ENCODE measurements around the gene CYB5A.

Gene CYB5A

DNA sequence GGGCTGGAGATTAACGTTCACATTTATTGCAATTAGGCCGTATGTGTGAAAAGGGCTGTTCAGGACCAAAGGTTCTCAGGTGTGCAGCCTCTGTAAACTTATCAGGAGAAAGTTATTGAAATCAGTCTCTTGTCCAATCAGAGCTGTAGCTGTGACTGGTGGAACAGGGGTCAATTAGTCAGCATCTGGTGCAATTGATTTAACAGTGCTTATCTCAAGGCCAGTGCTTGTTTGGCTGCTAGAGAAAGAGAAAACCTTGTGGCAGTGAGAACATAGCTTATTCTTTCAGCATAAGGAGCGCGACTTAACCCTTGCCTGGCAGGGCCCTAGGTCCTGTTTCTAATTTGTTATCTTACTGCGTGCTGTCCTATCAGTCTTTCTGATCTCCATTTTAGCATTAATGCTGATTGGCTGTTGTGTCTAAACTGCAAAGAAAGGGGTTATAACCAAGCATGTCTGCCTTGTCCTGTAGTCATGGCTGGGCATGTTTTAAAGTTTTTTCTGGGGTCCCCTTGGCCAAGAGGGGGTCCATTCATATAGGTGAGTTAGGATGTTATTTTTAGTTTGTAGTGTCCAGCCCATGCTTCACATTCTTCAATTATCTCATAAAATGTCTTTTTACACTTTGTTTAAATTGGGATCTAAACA lies 66.4 kb downstream of the CYB5A start:
- Histone ChIP-seq H3K9me3 (ENCODE audit: control insufficient read depth, low read length) (no peaks in the 10 kb centered on the region), H3K79me1 (replicated peaks; ENCODE audit: low read length, poor library complexity, severe bottlenecking) (no peaks in the 10 kb centered on the region)
- WGBS: 77% methylated on average over 5 of the region's 5 CpGs

DNA sequence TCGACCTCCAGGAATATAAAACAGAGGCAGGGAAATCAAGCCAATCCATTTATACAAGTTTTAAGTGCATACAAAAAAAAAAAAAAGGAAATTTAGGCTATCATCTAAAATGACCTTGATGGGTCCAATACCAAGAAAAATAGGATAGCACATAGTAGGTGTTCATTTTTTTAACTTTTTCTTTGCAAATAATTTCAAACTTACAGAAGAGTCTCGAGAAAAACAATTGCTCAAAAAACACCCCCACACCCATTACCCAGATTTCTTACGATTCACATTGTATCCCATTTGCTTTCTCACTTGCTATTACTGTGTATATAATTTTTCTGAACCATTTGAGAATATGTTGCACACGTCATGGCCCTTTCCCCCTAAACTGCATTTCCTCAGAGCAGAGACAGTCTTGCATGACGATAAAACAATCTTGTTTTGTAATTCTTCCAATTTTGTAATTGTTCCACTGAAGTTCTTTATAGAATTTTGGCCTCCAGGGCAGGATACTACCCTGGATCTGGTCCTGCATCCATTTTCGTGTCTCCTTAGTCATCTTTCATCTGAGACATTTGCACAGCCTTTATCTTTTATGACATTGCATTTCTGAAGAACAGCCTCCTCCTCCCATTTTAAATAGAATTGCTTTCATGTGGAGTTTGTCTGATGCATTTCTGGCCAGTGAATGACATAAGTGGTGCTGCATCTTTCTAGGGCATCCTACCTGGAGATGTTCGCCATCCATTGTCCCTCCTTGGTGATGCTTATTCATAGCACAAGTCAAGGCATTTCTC lies 68.9 kb downstream of the CYB5A start:
- DNase-seq: no peak
- no peak overlapping the region for H3K18ac ChIP-seq (ENCODE audit: low read depth in 1 of 2, low read length in 2 of 2)
- H3K36me3 ChIP-seq (ENCODE audit: control insufficient read depth in 1 of 2, insufficient read depth in 2 of 2, low read depth in 1 of 2, low read length in 2 of 2): no peaks in the 10 kb centered on the region
- H2BK5ac ChIP-seq (ENCODE audit: low read depth, low read length, poor library complexity, severe bottlenecking): no peak overlapping the region
- no peak overlapping the region for H2BK120ac ChIP-seq (ENCODE audit: low read depth, low read length)
- H2AK5ac ChIP-seq (ENCODE audit: low read length, severe bottlenecking): no peak overlapping the region
- no peak overlapping the region for H3K27ac ChIP-seq (ENCODE audit: low read length, poor library complexity, severe bottlenecking)
- H3K4me3 ChIP-seq (ENCODE audit: insufficient read depth in 1 of 2, low read depth in 1 of 2, low read length in 2 of 2): no peak overlapping the region
- H3K4me2 ChIP-seq (ENCODE audit: low read length, poor library complexity, severe bottlenecking): no peak overlapping the region
- H3K23ac ChIP-seq (ENCODE audit: low read length in 2 of 2): no peak overlapping the region
- H2BK15ac ChIP-seq (ENCODE audit: low read depth, poor library complexity, severe bottlenecking): no peak overlapping the region
- H3K9ac ChIP-seq (ENCODE audit: low read length): no peak overlapping the region
- no peak overlapping the region for H2AFZ ChIP-seq (ENCODE audit: low read depth, low read length)
- WGBS: 93% methylated on average over 6 of the region's 7 CpGs
- no peaks in the 10 kb centered on the region for H3K27me3 ChIP-seq (ENCODE audit: control insufficient read depth in 1 of 2, insufficient read depth in 1 of 2, low read length in 2 of 2)
- H4K8ac ChIP-seq (ENCODE audit: low read length): no peak overlapping the region
- H3K4ac ChIP-seq (ENCODE audit: low read depth in 1 of 2, low read length in 2 of 2): no peak overlapping the region
- no peaks in the 10 kb centered on the region for H3K4me1 ChIP-seq (ENCODE audit: control insufficient read depth, insufficient read depth, low read depth, low read length)
- H4K91ac ChIP-seq (ENCODE audit: low read length): no peak overlapping the region
- no peak overlapping the region for H2BK12ac ChIP-seq (ENCODE audit: low read length in 2 of 2)
- no peaks in the 10 kb centered on the region for H3K9me3 ChIP-seq (ENCODE audit: control insufficient read depth, low read length)
- H3K79me1 ChIP-seq (replicated peaks; ENCODE audit: low read length, poor library complexity, severe bottlenecking): no peaks in the 10 kb centered on the region
- no peak overlapping the region for H3K14ac ChIP-seq (ENCODE audit: low read length in 2 of 2)

More for the DNA sequence above, 66.4 kb downstream of the CYB5A start:
- peak; percentile 18 for DNase-seq
- Histone ChIP-seq H3K23ac (ENCODE audit: low read length in 2 of 2) (no peak overlapping the region), H3K27ac (ENCODE audit: low read length, poor library complexity, severe bottlenecking) (no peak overlapping the region), H2BK120ac (ENCODE audit: low read depth, low read length) (no peak overlapping the region), H3K14ac (ENCODE audit: low read length in 2 of 2) (no peak overlapping the region), H3K18ac (ENCODE audit: low read depth in 1 of 2, low read length in 2 of 2) (no peak overlapping the region), H3K9ac (ENCODE audit: low read length) (no peak overlapping the region), H2AK5ac (ENCODE audit: low read length, severe bottlenecking) (no peak overlapping the region), H4K8ac (ENCODE audit: low read length) (no peak overlapping the region), H2BK12ac (ENCODE audit: low read length in 2 of 2) (no peak overlapping the region), H4K91ac (ENCODE audit: low read length) (no peak overlapping the region), H3K36me3 (ENCODE audit: control insufficient read depth in 1 of 2, insufficient read depth in 2 of 2, low read depth in 1 of 2, low read length in 2 of 2) (no peaks in the 10 kb centered on the region), H3K4ac (ENCODE audit: low read depth in 1 of 2, low read length in 2 of 2) (no peak overlapping the region), H2BK5ac (ENCODE audit: low read depth, low read length, poor library complexity, severe bottlenecking) (no peak overlapping the region), H3K4me2 (ENCODE audit: low read length, poor library complexity, severe bottlenecking) (no peak overlapping the region), H2AFZ (ENCODE audit: low read depth, low read length) (no peak overlapping the region), H3K4me3 (ENCODE audit: insufficient read depth in 1 of 2, low read depth in 1 of 2, low read length in 2 of 2) (no peak overlapping the region), H2BK15ac (ENCODE audit: low read depth, poor library complexity, severe bottlenecking) (no peak overlapping the region), H3K27me3 (ENCODE audit: control insufficient read depth in 1 of 2, insufficient read depth in 1 of 2, low read length in 2 of 2) (no peaks in the 10 kb centered on the region), H3K4me1 (ENCODE audit: control insufficient read depth, insufficient read depth, low read depth, low read length) (no peaks in the 10 kb centered on the region)

DNA sequence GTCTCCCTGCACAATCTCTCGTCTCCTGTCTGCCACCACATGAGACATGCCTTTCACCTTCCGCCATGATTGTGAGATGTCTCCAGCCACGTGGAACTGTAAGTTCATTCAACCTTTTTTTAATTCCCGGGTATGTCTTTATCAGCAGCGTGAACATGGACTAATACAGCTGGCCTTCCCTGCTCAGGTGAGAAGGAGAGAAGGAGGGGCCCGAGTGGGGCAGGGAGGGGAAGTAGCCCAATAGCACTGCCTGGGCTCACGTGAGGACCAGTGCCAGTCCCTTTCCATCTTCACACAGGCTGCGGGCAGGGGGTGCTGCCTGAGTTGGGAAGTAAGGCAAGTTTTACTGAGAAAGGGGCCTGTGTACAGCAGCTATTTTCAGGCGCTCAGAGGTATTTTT lies 70.7 kb downstream of the CYB5A start:
- Histone ChIP-seq H2BK15ac (ENCODE audit: low read depth, poor library complexity, severe bottlenecking) (no peak overlapping the region), H3K4ac (ENCODE audit: low read depth in 1 of 2, low read length in 2 of 2) (no peak overlapping the region), H2BK5ac (ENCODE audit: low read depth, low read length, poor library complexity, severe bottlenecking) (no peak overlapping the region), H3K27me3 (ENCODE audit: control insufficient read depth in 1 of 2, insufficient read depth in 1 of 2, low read length in 2 of 2) (peaks cover 0 to 8% of the 10 kb centered on the region in 2 experiments), H4K91ac (ENCODE audit: low read length) (no peak overlapping the region), H3K4me3 (ENCODE audit: insufficient read depth in 1 of 2, low read depth in 1 of 2, low read length in 2 of 2) (no peak overlapping the region), H2AK5ac (ENCODE audit: low read length, severe bottlenecking) (no peak overlapping the region), H3K4me2 (ENCODE audit: low read length, poor library complexity, severe bottlenecking) (no peak overlapping the region), H3K9me3 (ENCODE audit: control insufficient read depth, low read length) (no peaks in the 10 kb centered on the region), H2AFZ (ENCODE audit: low read depth, low read length) (no peak overlapping the region), H3K9ac (ENCODE audit: low read length) (no peak overlapping the region), H3K27ac (ENCODE audit: low read length, poor library complexity, severe bottlenecking) (no peak overlapping the region), H3K18ac (ENCODE audit: low read depth in 1 of 2, low read length in 2 of 2) (no peak overlapping the region), H3K79me1 (replicated peaks; ENCODE audit: low read length, poor library complexity, severe bottlenecking) (no peaks in the 10 kb centered on the region), H3K23ac (ENCODE audit: low read length in 2 of 2) (no peak overlapping the region), H2BK120ac (ENCODE audit: low read depth, low read length) (no peak overlapping the region), H3K4me1 (ENCODE audit: control insufficient read depth, insufficient read depth, low read depth, low read length) (no peaks in the 10 kb centered on the region), H2BK12ac (ENCODE audit: low read length in 2 of 2) (no peak overlapping the region), H3K14ac (ENCODE audit: low read length in 2 of 2) (no peak overlapping the region), H3K36me3 (ENCODE audit: control insufficient read depth in 1 of 2, insufficient read depth in 2 of 2, low read depth in 1 of 2, low read length in 2 of 2) (no peaks in the 10 kb centered on the region), H4K8ac (ENCODE audit: low read length) (no peak overlapping the region)
- no peak for DNase-seq
- 93% methylated on average over 9 of the region's 9 CpGs for WGBS

DNA sequence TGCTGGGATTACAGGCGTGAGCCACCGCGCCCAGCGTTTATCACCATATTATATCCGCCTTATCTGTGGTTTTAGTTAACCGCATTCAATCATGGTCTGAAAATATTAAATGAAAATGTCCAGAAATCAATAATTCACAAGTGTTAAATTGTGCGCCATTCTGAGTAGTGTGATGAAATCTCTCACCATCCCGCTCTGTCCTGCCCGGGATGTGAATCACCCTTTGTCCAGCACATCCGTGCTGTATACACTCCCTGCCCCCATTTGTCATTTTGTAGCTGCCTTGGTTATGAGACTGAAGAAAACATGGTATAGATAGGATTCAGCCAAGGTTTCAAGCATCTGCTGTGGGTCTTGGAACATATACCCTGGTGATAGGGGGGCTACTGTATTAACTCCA lies 72.7 kb downstream of the CYB5A start:
- no peak overlapping the region for H3K14ac ChIP-seq (ENCODE audit: low read length in 2 of 2)
- DNase-seq: no peak
- no peak overlapping the region for H2AFZ ChIP-seq (ENCODE audit: low read depth, low read length)
- WGBS: 97% methylated on average over 5 of the region's 10 CpGs
- H3K18ac ChIP-seq (ENCODE audit: low read depth in 1 of 2, low read length in 2 of 2): no peak overlapping the region
- no peak overlapping the region for H3K4me3 ChIP-seq (ENCODE audit: insufficient read depth in 1 of 2, low read depth in 1 of 2, low read length in 2 of 2)
- no peak overlapping the region for H3K9ac ChIP-seq (ENCODE audit: low read length)
- H4K8ac ChIP-seq (ENCODE audit: low read length): no peak overlapping the region
- H3K4ac ChIP-seq (ENCODE audit: low read depth in 1 of 2, low read length in 2 of 2): no peak overlapping the region
- no peaks in the 10 kb centered on the region for H3K9me3 ChIP-seq (ENCODE audit: control insufficient read depth, low read length)
- H3K79me1 ChIP-seq (replicated peaks; ENCODE audit: low read length, poor library complexity, severe bottlenecking): no peaks in the 10 kb centered on the region
- peaks cover 3 to 20% of the 10 kb centered on the region in 2 experiments for H3K27me3 ChIP-seq (ENCODE audit: control insufficient read depth in 1 of 2, insufficient read depth in 1 of 2, low read length in 2 of 2)
- H3K4me1 ChIP-seq (ENCODE audit: control insufficient read depth, insufficient read depth, low read depth, low read length): no peaks in the 10 kb centered on the region
- no peak overlapping the region for H2BK12ac ChIP-seq (ENCODE audit: low read length in 2 of 2)
- H3K27ac ChIP-seq (ENCODE audit: low read length, poor library complexity, severe bottlenecking): no peak overlapping the region
- H3K23ac ChIP-seq (ENCODE audit: low read length in 2 of 2): no peak overlapping the region
- H3K36me3 ChIP-seq (ENCODE audit: control insufficient read depth in 1 of 2, insufficient read depth in 2 of 2, low read depth in 1 of 2, low read length in 2 of 2): no peaks in the 10 kb centered on the region
- H4K91ac ChIP-seq (ENCODE audit: low read length): no peak overlapping the region
- no peak overlapping the region for H2AK5ac ChIP-seq (ENCODE audit: low read length, severe bottlenecking)
- H3K4me2 ChIP-seq (ENCODE audit: low read length, poor library complexity, severe bottlenecking): no peak overlapping the region
- H2BK5ac ChIP-seq (ENCODE audit: low read depth, low read length, poor library complexity, severe bottlenecking): no peak overlapping the region
- no peak overlapping the region for H2BK15ac ChIP-seq (ENCODE audit: low read depth, poor library complexity, severe bottlenecking)
- H2BK120ac ChIP-seq (ENCODE audit: low read depth, low read length): no peak overlapping the region
